Sigmoid colon (tissue), 7 donors: ENCODE results near the gene PAX5. TPM values are rescaled to one million over a fixed set of nuclear protein-coding genes. Genes with fewer than 3 reads are reported as not detected.

Source experiments
- DNase-seq: peaks from one replicate; pipeline ENCODE4 v3.0.0-alpha.2; 2019
- H3K27ac ChIP-seq, 4 donors: fragments of 200-600 bp; sonication (generic); one replicate each; pipeline ENCODE4 v1.5.1; 2016 to 2019; ENCODE audit warnings: mild to moderate bottlenecking in 1 of 4
- H3K27me3 ChIP-seq, 3 donors: fragments of 200-600 bp; sonication (generic); one replicate each; pipeline ENCODE4 v1.5.1; 2019; ENCODE audit warnings: mild to moderate bottlenecking in 1 of 3
- H3K36me3 ChIP-seq, 4 donors: fragments of 200-600 bp; sonication (generic); one replicate each; pipeline ENCODE4 v1.5.1; 2016 to 2019
- H3K4me1 ChIP-seq, 4 donors: fragments of 200-600 bp; sonication (generic); one replicate each; pipeline ENCODE4 v1.5.1; 2017 to 2019
- H3K4me3 ChIP-seq, 4 donors: fragments of 200-600 bp; sonication (generic); one replicate each; pipeline ENCODE4 v1.5.1; 2017 to 2019; ENCODE audit warnings: mild to moderate bottlenecking in 2 of 4, moderate library complexity in 1 of 4
- H3K9me3 ChIP-seq, 4 donors: fragments of 200-600 bp in 3 of 4; sonication (generic) in 3 of 4; one replicate each; pipeline versions ENCODE4 v1.5.1 to v1.6.1; 2013 to 2019
- CTCF ChIP-seq, 4 experiments: fragments of 450-650 bp in 3 of 4; fragments of 200-600 bp in 1 of 4; IDR thresholded peaks; one replicate each; pipeline ENCODE4 v1.5.1; 2016 to 2019; ENCODE audit warnings: antibody characterized with exemption in 4 of 4, mild to moderate bottlenecking in 3 of 4, moderate library complexity in 2 of 4
- EP300 ChIP-seq, 4 donors: sonication (generic); formaldehyde crosslinking; IDR thresholded peaks; one replicate each; pipeline ENCODE4 v1.6.1; 2017; ENCODE audit warnings: antibody characterized with exemption in 4 of 4
- POLR2A ChIP-seq, 2 donors: fragments of 450-650 bp; IDR thresholded peaks; one replicate each; pipeline ENCODE4 v1.6.1; 2016; ENCODE audit warnings: antibody characterized with exemption in 2 of 2, mild to moderate bottlenecking in 2 of 2, moderate library complexity in 2 of 2
- POLR2AphosphoS5 ChIP-seq, 4 donors: sonication (generic); formaldehyde crosslinking; IDR thresholded peaks; one replicate each; pipeline ENCODE4 v1.6.1; 2017; ENCODE audit warnings: antibody characterized with exemption in 4 of 4
- WGBS, 2 donors: extraction: QIAGEN DNeasy Blood & Tissue Kit; methylation state at CpG; one replicate each; pipeline ENCODE4 v1.1.7; 2013; 5-methylcytosine and 5-hydroxymethylcytosine counted together
- intact Hi-C: fragments of 100-400 bp; cut with DNase I; formaldehyde crosslinking; loops from one replicate; pipeline ENCODE4 v1.15.1; 2023
- polyA plus RNA-seq, 3 donors: library from polyadenylated mRNA; stranded (reverse); fragments of 200-250 nt; gene quantifications; one replicate each; pipeline ENCODE4 v1.2.3, GENCODE V29; 2013
- total RNA-seq, 4 donors: library from RNA; depleted of rRNA; stranded (reverse); fragments of >200 nt; gene quantifications; one replicate each; pipeline ENCODE4 v1.1.0, GENCODE V29; 2016
- donor health status: healthy with polysubstance abuse.
- donor health status: Bipolar disorder and iron deficiency.
- donor health status: healthy.

PAX5 gene
- total and polyA plus RNA-seq, 7 donors: under 0.01 to 20.1 (median 0.23) TPM; not detected in 4

DNA sequence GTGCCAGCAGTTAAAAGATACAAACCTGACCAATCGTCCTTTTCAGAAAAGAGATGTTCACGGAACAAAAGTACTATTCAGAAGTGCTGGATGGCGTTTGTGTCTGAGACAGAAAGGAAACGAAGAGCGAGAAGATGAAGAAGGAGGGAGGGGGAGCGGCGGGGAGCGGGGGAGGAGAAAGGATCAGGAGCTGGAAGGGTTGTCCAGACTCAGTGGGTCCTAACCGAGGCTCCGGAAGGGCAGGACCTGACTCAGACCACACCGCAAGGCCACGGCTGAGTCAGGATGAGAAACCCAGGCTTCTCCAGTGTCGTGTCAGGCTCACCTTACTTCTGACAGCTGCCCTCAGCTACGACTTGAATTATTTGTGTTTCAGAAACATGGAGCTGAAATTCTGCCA, 46.2 kb downstream of the PAX5 start:
- intact Hi-C loops: no loop called here
- H3K27me3 ChIP-seq: peaks cover 23 to 98% (median 32%) of the 10 kb centered on the region in 3 donors

GRCh38 chr9:36987409-36987808, 46.7 kb downstream of the PAX5 start:
- no peaks in the 10 kb centered on the region for H3K36me3 ChIP-seq
- peaks cover 23 to 98% (median 32%) of the 10 kb centered on the region in 3 donors for H3K27me3 ChIP-seq
- TF ChIP-seq POLR2A (IDR thresholded peaks at IDR 0.05): no peak
- TF ChIP-seq POLR2AphosphoS5 (IDR thresholded peaks at IDR 0.05): no peak
- TF ChIP-seq EP300 (IDR thresholded peaks at IDR 0.05): no peak
- no peak for TF ChIP-seq CTCF (IDR thresholded peaks at IDR 0.05)
- H3K9me3 ChIP-seq: peaks cover 2 to 7% (median 5%) of the 10 kb centered on the region in 4 donors
- no peak overlapping the region for H3K4me3 ChIP-seq
- intact Hi-C loops: no loop called here
- no peak for DNase-seq
- whole genome bisulfite sequencing, 2 donors: 38 to 39% methylated on average over 10 of the region's 10 CpGs
- H3K4me1 ChIP-seq: peaks cover 0 to 11% (median 6%) of the 10 kb centered on the region in 4 donors
- H3K27ac ChIP-seq: no peak overlapping the region

More for the DNA sequence above, 46.2 kb downstream of the PAX5 start:
- TF ChIP-seq CTCF (IDR thresholded peaks at IDR 0.05): no peak
- no peak for TF ChIP-seq POLR2A (IDR thresholded peaks at IDR 0.05)
- no peak for TF ChIP-seq EP300 (IDR thresholded peaks at IDR 0.05)
- TF ChIP-seq POLR2AphosphoS5 (IDR thresholded peaks at IDR 0.05): no peak
- 19 to 23% methylated on average over 14 of the region's 14 CpGs for WGBS, 2 donors
- peaks cover 2 to 7% (median 5%) of the 10 kb centered on the region in 4 donors for H3K9me3 ChIP-seq
- H3K4me3 ChIP-seq: no peak overlapping the region
- no peak for DNase-seq
- H3K36me3 ChIP-seq: no peaks in the 10 kb centered on the region
- peaks cover 0 to 11% (median 6%) of the 10 kb centered on the region in 4 donors for H3K4me1 ChIP-seq
- no peak overlapping the region for H3K27ac ChIP-seq

DNA sequence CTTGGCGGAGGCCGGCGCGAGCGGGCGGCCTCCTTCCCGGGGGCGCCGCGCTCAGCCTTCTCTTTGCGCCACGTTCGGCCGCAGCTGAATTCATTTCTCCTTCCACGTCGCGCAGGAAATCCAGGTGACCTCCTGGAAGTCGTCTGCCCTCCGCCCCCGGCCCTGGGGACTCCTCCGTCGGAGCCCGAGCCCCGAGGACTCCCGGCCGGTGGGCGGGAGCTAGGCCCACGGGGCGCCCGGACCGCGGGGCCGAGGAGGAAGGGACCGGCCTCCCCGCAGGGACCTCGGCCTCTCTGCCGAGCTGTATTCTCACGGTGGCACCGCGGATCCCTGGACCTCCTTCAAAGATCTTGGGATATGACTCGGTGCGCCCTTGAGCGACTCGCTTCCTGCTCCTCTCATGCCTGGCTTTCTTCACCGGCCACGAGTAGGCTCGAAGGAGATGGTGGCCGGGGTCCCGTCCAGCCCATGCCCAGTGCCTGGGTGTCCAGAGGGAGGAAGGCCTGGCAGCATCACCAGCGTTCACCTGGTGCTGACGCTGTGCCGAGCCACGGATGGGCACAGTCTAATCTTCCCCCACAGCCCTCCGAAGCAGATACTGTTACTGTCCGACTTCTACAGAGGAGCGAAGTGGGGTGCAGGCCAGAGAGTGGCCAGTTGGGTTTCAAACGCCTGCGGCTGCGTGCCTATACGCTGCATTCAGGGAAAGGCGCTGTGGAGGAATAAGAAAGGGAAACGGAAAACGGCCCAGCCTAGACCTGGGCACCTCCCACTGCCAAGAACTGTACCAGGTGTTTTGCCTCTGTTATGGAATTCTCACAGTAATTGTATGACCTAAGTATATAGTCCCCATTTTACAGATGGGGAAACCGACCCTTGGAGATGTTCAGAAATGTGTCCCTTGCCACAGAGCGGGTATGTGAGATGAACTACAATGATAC, 47.3 kb downstream of the PAX5 start:
- Histone ChIP-seq H3K9me3 (peaks cover 2 to 7% (median 5%) of the 10 kb centered on the region in 4 donors), H3K4me1 (peaks cover 0 to 11% (median 6%) of the 10 kb centered on the region in 4 donors), H3K27ac (no peak overlapping the region), H3K27me3 (peaks cover 23 to 99% (median 32%) of the 10 kb centered on the region in 3 donors), H3K36me3 (no peaks in the 10 kb centered on the region), H3K4me3 (no peak overlapping the region)
- WGBS, 2 donors: 8 to 13% methylated on average over 65 of the region's 65 CpGs
- intact Hi-C loops: no loop called here
- DNase-seq: no peak
- TF ChIP-seq POLR2AphosphoS5 (IDR thresholded peaks at IDR 0.05) (no peak), CTCF (IDR thresholded peaks at IDR 0.05) (no peak), POLR2A (IDR thresholded peaks at IDR 0.05) (no peak), EP300 (IDR thresholded peaks at IDR 0.05) (no peak)

GRCh38 chr9:36985769-36986467, 48.1 kb downstream of the PAX5 start:
- WGBS, 2 donors: 4 to 11% methylated on average over 70 of the region's 70 CpGs
- Histone ChIP-seq H3K27ac (no peak overlapping the region), H3K27me3 (peaks cover 23 to 94% (median 32%) of the 10 kb centered on the region in 3 donors), H3K4me1 (peaks cover 0 to 11% (median 6%) of the 10 kb centered on the region in 4 donors), H3K4me3 (no peak overlapping the region), H3K9me3 (no peaks in the 10 kb centered on the region), H3K36me3 (no peaks in the 10 kb centered on the region)
- DNase-seq: no peak
- no peak for TF ChIP-seq POLR2AphosphoS5 (IDR thresholded peaks at IDR 0.05)
- TF ChIP-seq CTCF (IDR thresholded peaks at IDR 0.05): no peak
- no peak for TF ChIP-seq POLR2A (IDR thresholded peaks at IDR 0.05)
- TF ChIP-seq EP300 (IDR thresholded peaks at IDR 0.05): no peak
- intact Hi-C loops: no loop called here
